HepG2 (cell line): ENCODE data around the gene ATP13A3. TPM values are rescaled to one million over a fixed set of nuclear protein-coding genes. Genes with fewer than 3 reads are reported as not detected.

Experiments used
- ARNT ChIP-seq: fragments of 450-650 bp; IDR thresholded peaks from 2 replicates; pipeline ENCODE4 v1.6.1; 2017
- GMEB2 ChIP-seq: IDR thresholded peaks from 2 replicates; pipeline ENCODE4 v1.6.1; 2016; ENCODE audit warnings: missing biosample characterization, missing genetic modification reagents, low read depth
- HMG20B ChIP-seq: conservative IDR thresholded peaks from 2 replicates; pipeline ENCODE4 v1.6.1; 2016; ENCODE audit warnings: missing genetic modification reagents, missing compliant biosample characterization
- HMGXB4 ChIP-seq, 2 experiments: sonication (generic) in 1 of 2; formaldehyde crosslinking in 1 of 2; IDR thresholded peaks; 2 replicates each; pipeline versions ENCODE4 v1.4.0 to v1.6.1; 2018 to 2020; ENCODE audit warnings: missing genetic modification reagents in 2 of 2, borderline replicate concordance in 1 of 2, low read depth in 1 of 2, mild to moderate bottlenecking in 1 of 2, missing biosample characterization in 1 of 2
- KDM2A ChIP-seq: sonication (generic); formaldehyde crosslinking; IDR thresholded peaks from 2 replicates; pipeline ENCODE4 v1.4.0; 2020; ENCODE audit warnings: low read depth, missing genetic modification reagents, borderline replicate concordance
- KLF16 ChIP-seq, 2 experiments: sonication (generic) in 1 of 2; formaldehyde crosslinking in 1 of 2; IDR thresholded peaks; 2 replicates each; pipeline versions ENCODE4 v1.6.1 to v1.8.0; 2016 to 2023; ENCODE audit warnings: missing genetic modification reagents in 2 of 2, missing compliant biosample characterization in 1 of 2
- KMT2A ChIP-seq: sonication (generic); formaldehyde crosslinking; IDR thresholded peaks from 2 replicates; pipeline ENCODE4 v1.4.0; 2020; ENCODE audit warnings: missing genetic modification reagents
- MXD4 ChIP-seq: IDR thresholded peaks from 2 replicates; pipeline ENCODE4 v1.6.1; 2016; ENCODE audit warnings: mild to moderate bottlenecking, missing biosample characterization, missing genetic modification reagents
- NFKB2 ChIP-seq: sonication (generic); formaldehyde crosslinking; IDR thresholded peaks from 2 replicates; pipeline ENCODE4 v1.4.0; 2020; ENCODE audit warnings: missing genetic modification reagents, borderline replicate concordance
- SAFB2 ChIP-seq: sonication (generic); formaldehyde crosslinking; IDR thresholded peaks from 2 replicates; pipeline ENCODE4 v1.5.1; 2020; ENCODE audit warnings: missing genetic modification reagents, low read depth, mild to moderate bottlenecking, borderline replicate concordance
- TFE3 ChIP-seq: IDR thresholded peaks from 2 replicates; pipeline ENCODE4 v1.6.1; 2016
- ZBTB25 ChIP-seq: IDR thresholded peaks from 2 replicates; pipeline ENCODE4 v1.6.1; 2018; ENCODE audit warnings: missing genetic modification reagents
- ZBTB7B ChIP-seq: sonication (generic); formaldehyde crosslinking; IDR thresholded peaks from 2 replicates; pipeline ENCODE4 v1.4.0; 2020; ENCODE audit warnings: missing genetic modification reagents
- ZNF124 ChIP-seq: sonication (generic); formaldehyde crosslinking; IDR thresholded peaks from 2 replicates; pipeline ENCODE4 v1.4.0; 2020; ENCODE audit warnings: missing genetic modification reagents
- ZNF282 ChIP-seq: fragments of 450-650 bp; IDR thresholded peaks from 2 replicates; pipeline ENCODE4 v1.6.1; 2018; ENCODE audit not compliant: partially characterized antibody
- ZNF292 ChIP-seq: sonication (generic); formaldehyde crosslinking; IDR thresholded peaks from 2 replicates; pipeline ENCODE4 v1.8.1; 2022; ENCODE audit warnings: mild to moderate bottlenecking, low read depth, missing genetic modification reagents, borderline replicate concordance
- ZNF34 ChIP-seq: sonication (generic); formaldehyde crosslinking; IDR thresholded peaks from 2 replicates; pipeline ENCODE4 v1.4.0; 2020; ENCODE audit warnings: mild to moderate bottlenecking, missing genetic modification reagents, borderline replicate concordance
- ZNF580 ChIP-seq: IDR thresholded peaks from 2 replicates; pipeline ENCODE4 v1.6.1; 2016; ENCODE audit warnings: low read depth, borderline replicate concordance
- ZNF598 ChIP-seq: sonication (generic); formaldehyde crosslinking; IDR thresholded peaks from 2 replicates; pipeline ENCODE4 v1.5.1; 2020; ENCODE audit warnings: mild to moderate bottlenecking, missing genetic modification reagents, borderline replicate concordance
- ZNF619 ChIP-seq: sonication (generic); formaldehyde crosslinking; IDR thresholded peaks from 2 replicates; pipeline ENCODE4 v1.4.0; 2020; ENCODE audit warnings: mild to moderate bottlenecking, missing genetic modification reagents
- ZNF776 ChIP-seq: sonication (generic); formaldehyde crosslinking; IDR thresholded peaks from 2 replicates; pipeline ENCODE4 v1.4.0; 2020; ENCODE audit warnings: mild to moderate bottlenecking, missing genetic modification reagents
- ZNF792 ChIP-seq: IDR thresholded peaks from 2 replicates; pipeline ENCODE4 v1.6.1; 2016
- ZNF841 ChIP-seq: sonication (generic); formaldehyde crosslinking; IDR thresholded peaks from 2 replicates; pipeline ENCODE4 v1.8.1; 2023; ENCODE audit warnings: missing genetic modification reagents, borderline replicate concordance
- ZSCAN21 ChIP-seq: sonication (generic); formaldehyde crosslinking; IDR thresholded peaks from 2 replicates; pipeline ENCODE4 v1.8.0; 2022; ENCODE audit warnings: mild to moderate bottlenecking, missing genetic modification reagents, moderate library complexity, borderline replicate concordance
- polyA plus RNA-seq, 8 experiments: library from polyadenylated mRNA; depleted of rRNA in 3 of 8; stranded (reverse) in 7 of 8; unstranded in 1 of 8; fragments of >200 nt; fragmentation: Illumina TruSeq in 4 of 8; extraction: Trizol in 4 of 8; gene quantifications; 2 replicates each; pipeline versions ENCODE4 v1.2.1 to v1.2.3, GENCODE V29; 2011 to 2016; ENCODE audit warnings: low read depth in 4 of 8, missing spikeins in 1 of 8, mixed read lengths in 1 of 8; ENCODE audit not compliant: insufficient read depth in 1 of 8
- total RNA-seq, 5 experiments: library from RNA; depleted of rRNA; stranded (reverse); fragments of >200 nt; fragmentation: Illumina TruSeq; extraction: Trizol; gene quantifications; 2 replicates each; pipeline ENCODE4 v1.2.3, GENCODE V29; 2016; ENCODE audit warnings: low read depth in 1 of 5

Gene ATP13A3
- total and polyA plus RNA-seq, 2 of the 13 experiments (the other 11 are each of a cell fraction or from before 2014, with no cell fraction given) = 44.9 to 80.8 TPM

- TF ChIP-seq ZNF124 (CRISPR knock-in tag) = no peak
- TF ChIP-seq ZNF841 (CRISPR knock-in tag) = no peak
- TF ChIP-seq TFE3 (CRISPR knock-in tag) = no peak
- no peak for TF ChIP-seq ZNF792 (CRISPR knock-in tag)
- TF ChIP-seq ZSCAN21 (CRISPR knock-in tag) = no peak
- TF ChIP-seq HMG20B (CRISPR knock-in tag) = no peak
- no peak for TF ChIP-seq ZNF580 (CRISPR knock-in tag)
- no peak for TF ChIP-seq KDM2A (CRISPR knock-in tag)
- TF ChIP-seq ZBTB7B (CRISPR knock-in tag) = no peak
- no peak for TF ChIP-seq ZNF776
- TF ChIP-seq HMGXB4 (CRISPR knock-in tag; IDR thresholded peaks at IDR 0.05; ENCODE audit: borderline replicate concordance in 1 of 2, low read depth in 1 of 2) = peak in 1 of 2 experiments; percentile 40; a peak in 1 of 4 replicates
- TF ChIP-seq KMT2A (CRISPR knock-in tag) = no peak
- TF ChIP-seq ZNF292 (CRISPR knock-in tag) = no peak
- no peak for TF ChIP-seq SAFB2 (CRISPR knock-in tag)
- TF ChIP-seq GMEB2 (CRISPR knock-in tag) = no peak
- no peak for TF ChIP-seq ZNF598
- no peak for TF ChIP-seq MXD4 (CRISPR knock-in tag)
- no peak for TF ChIP-seq NFKB2 (CRISPR knock-in tag)
- 0 out of 2 replicates have a peak, but pooled peaks have one; percentile 25 for TF ChIP-seq ZBTB25
- 0 out of 2 replicates have a peak, but pooled peaks have one; percentile 33 for TF ChIP-seq ZNF34
- no peak for TF ChIP-seq ARNT
- TF ChIP-seq ZNF619 (CRISPR knock-in tag) = no peak
- TF ChIP-seq KLF16 (CRISPR knock-in tag; IDR thresholded peaks at IDR 0.05) = 0 out of 4 replicates have a peak, but pooled peaks of 1 of the 2 experiments have one; percentile 25
- no peak for TF ChIP-seq ZNF282
Observed at GRCh38 chr3:194472290-194472920, 14.4 kb downstream of the ATP13A3 start (continued).
